Activated CD4-positive, alpha-beta T cell treated with anti-CD3 and anti-CD28 coated beads for 24 hours (primary cell): ENCODE data around the gene SRPK2.
A peak's percentile ranks its signal among the peaks of the same experiment; 100 is the strongest.
"Not testable (repeated sequence)": the region's sequence is repeated elsewhere in the genome, so short reads cannot be mapped to it uniquely, and the experiment has no call there.

ENCODE experiments used
- DNase-seq, 2 donors: peaks; one replicate each; pipeline ENCODE4 v3.0.0-alpha.2; 2020; ENCODE audit warnings: low read depth in 2 of 2

The SRPK2 gene

DNA sequence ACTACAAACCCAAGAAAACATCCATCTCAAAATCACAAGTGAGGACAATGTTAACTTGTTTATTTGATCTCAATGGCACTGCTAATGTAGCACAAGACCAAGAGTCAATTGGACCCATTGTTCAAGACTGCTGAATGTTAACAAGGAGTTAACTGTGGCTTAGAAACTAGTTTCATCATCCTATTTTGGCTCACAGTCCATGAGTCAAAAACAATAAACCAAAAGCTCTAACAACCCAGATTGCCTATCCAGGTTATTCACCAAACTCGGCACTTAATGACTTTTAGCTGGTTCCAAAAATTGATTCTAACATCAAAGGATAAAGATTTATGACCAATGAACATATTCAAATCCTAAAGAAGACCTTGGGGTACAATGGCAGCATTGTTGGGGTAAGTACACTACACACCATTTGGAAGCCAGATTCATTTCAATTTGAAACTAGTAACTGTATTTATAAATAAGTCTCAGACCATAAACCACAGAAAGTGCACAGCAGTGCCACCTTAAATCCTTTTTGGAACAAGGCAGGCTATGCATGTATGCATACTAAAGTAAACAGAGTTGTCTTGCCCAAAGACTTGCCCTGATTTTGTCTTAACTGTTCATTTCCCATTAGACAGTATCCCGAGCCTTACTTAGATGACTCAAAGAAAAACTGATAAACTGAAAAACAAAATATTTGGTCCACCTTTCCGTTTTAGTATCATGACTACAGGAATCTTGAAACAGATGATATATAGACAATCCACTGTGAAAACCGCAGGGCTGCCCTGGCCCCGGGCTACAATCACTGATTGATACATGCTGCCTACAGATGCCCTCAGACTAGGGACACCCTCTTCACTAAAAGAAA is 84.5 kb downstream of the SRPK2 start:
- no peak for DNase-seq

DNA sequence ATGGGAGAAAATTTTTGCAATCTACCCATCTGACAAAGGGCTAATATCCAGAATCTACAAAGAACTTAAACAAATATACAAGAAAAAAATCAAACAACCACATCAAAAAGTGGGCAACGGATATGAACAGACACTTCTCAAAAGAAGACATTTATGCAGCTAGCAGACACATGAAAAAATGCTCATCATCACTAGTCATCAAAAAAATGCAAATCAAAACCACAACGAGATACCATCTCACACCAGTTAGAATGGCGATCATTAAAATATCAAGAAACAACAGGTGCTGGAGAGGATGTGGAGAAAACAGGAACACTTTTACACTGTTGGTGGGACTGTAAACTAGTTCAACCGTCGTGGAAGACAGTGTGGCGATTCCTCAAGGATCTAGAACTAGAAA is 88.1 kb downstream of the SRPK2 start:
- not testable (repeated sequence) for DNase-seq

- peak in 1 of 2 donors; percentile 18 for DNase-seq
These were observed 90.3 kb downstream of the SRPK2 start for GRCh38 chr7:105298439-105298894.

GRCh38 chr7:105297985-105298384 is 90.7 kb downstream of the SRPK2 start:
- no peak for DNase-seq

DNA sequence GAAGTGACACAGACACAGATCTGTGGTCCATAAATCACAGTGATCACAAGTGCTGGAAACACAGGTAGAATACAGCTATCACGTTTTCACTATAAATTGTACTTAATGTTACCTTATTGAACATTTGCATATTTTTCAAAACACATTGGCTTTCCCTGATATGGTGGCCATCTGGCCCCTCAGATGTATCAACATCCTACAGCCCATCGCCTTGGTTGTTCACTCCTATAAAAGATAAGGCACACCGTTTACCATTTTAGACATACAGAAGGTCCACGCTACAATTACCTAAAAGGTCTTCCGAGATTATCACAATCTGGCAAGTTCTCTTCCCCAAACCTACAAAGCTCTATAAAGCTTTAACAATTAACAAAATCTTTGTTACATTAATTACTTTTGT is 91.4 kb downstream of the SRPK2 start:
- no peak for DNase-seq

- DNase-seq, result no peak
These were observed 92.2 kb downstream of the SRPK2 start for GRCh38 chr7:105296491-105296890.

GRCh38 chr7:105295596-105296352 is 92.9 kb downstream of the SRPK2 start:
- DNase-seq, result no peak

GRCh38 chr7:105294482-105294881 is 94.2 kb downstream of the SRPK2 start:
- not testable (repeated sequence) for DNase-seq

- no peak for DNase-seq
These were observed 99.0 kb downstream of the SRPK2 start for GRCh38 chr7:105289704-105290103.

- no peak for DNase-seq
These were observed 102.3 kb downstream of the SRPK2 start for GRCh38 chr7:105286441-105286840.

- DNase-seq, result no peak
These were observed 103.4 kb downstream of the SRPK2 start for GRCh38 chr7:105285118-105285874.

- DNase-seq, result no peak
These were observed 104.7 kb downstream of the SRPK2 start for GRCh38 chr7:105284014-105284413.

DNA sequence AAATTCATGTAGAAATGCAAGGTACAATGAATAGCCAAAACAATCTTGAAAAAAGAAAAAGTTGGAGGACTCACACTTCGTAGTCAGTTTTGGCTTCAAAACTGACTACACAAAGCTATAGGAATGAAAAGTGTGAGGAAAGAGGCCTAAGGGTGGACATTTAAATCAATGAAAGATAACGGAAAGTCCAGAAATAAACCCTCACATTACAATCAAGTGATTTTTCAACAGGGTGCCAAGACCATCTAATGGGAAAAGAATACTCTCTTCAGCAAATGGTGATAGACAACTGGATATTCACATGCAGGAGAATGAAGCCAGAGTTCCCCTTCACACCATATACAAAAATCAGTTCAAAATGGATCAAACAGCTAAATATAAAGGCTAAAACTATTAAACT is 106.8 kb downstream of the SRPK2 start:
- no peak for DNase-seq

DNA sequence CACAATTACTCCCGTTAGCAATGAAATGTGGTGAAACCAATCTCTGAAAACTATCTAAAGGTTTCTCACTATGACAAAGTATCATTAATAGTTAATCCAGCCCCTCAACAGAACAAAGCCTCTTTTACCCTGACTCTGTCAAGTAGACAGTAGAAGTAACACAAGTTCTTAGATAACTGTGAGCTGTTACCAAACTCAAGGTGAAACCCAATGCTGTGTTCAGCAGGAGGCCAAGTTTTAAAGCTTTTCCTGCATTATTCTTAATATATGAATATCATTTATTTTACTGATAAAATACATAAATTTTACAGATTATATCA is 109.1 kb downstream of the SRPK2 start:
- no peak for DNase-seq

DNA sequence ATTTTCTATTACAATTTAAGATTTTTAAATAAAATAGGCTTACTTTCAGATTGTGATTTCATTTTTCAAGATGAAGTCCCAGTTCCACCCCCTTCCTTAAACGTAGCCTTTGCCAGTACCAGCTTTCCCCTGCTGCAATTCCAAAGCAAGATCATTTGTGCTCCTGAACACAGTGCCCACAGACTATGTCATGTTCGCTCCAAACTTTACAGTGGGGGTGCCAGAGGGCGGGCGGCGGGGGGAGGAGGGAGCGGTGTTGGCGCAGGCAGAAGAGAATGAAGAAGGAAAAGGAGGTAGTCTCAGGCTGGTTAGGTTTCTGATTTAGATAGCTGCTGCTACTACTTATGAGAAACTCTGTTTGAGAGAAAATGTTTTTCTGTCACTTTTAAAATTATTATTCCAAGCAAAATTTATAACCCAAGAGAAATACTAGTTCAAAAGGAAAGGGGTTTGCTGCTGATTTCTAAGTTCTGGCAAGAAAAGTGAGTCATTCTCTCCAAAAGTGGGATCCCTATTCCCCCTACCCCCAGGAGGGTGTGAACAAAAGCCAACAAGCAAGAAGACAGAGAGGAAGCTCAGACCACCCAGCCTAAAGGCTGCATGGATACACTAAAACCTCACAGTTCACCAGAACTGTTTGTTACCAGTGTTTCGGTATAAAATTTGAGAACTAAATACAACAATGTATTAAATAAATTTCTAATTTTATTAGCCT is 109.6 kb downstream of the SRPK2 start:
- no peak for DNase-seq

DNA sequence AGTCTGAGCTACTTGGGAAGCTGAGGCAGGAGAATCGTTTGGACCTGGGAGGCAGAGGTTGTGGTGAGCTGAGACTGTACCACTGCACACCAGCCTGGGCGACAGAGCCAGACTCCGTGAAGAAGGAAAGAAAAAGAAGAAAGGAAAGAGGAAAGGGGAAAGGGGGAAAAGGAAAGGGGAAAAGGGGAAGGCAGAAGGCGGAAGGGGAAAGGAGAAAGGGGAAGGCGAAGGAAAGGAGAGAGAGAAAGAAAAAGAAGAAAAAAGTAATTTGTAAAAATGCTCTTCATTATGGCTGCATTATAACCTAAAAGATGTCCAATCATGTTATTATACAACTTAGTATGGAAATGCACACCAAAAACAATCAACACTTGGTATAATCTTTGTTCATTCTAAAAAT is 110.2 kb downstream of the SRPK2 start:
- no peak for DNase-seq

DNA sequence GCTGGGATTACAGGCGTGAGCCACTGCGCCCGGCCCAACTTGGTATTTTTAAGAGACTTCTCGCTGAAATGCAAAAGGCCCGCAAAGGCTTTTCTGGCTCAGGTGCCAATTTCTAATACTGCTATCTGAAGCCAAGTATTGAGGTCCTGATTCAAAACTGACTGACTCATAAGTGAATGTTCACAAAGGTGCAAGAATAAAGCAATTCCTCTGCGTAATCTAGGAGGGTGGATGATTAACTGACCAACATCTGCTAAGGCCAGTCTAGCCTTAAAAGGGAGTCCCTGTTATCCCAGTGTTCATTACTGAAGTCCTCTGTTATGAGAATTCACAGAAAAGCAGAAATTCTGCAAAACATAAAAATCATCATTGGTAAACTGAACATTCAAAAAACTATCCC is 111.4 kb downstream of the SRPK2 start:
- no peak for DNase-seq

DNA sequence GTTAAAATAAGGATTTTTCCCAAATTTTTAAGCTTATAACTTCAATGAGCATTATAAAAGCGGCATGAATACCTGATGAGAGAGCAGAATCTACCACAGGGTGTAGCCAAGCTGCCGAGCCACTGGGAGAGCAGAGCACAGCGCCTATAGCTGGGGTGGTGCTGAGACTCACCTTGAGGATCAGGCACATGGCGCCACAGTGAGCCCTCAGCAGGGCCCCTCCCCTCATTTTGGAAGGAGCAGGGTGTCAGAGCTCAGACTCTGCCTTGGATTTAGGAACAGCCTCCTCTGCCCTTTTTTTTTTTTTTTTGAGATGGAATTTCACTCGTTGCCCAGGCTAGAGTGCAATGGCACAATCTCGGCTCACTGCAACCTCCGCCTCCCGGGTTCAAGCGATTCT is 118.6 kb downstream of the SRPK2 start:
- DNase-seq, result no peak

- no peak for DNase-seq
These were observed 119.3 kb downstream of the SRPK2 start for GRCh38 chr7:105269397-105269796.

GRCh38 chr7:105268511-105269392 is 120.0 kb downstream of the SRPK2 start:
- no peak for DNase-seq

- DNase-seq, result no peak
These were observed 120.7 kb downstream of the SRPK2 start for GRCh38 chr7:105268056-105268455.
